Stimulated activated CD4-positive, alpha-beta T cell treated with anti-CD3 and anti-CD28 coated beads, Interleukin-4, amount 100 ng/mL, for 24 hours (primary cell): ENCODE results near the gene WBP2.
"Not testable (repeated sequence)": the region's sequence is repeated elsewhere in the genome, so short reads cannot be mapped to it uniquely, and the experiment has no call there.

Experiments
- DNase-seq: peaks from one replicate; pipeline ENCODE4 v3.0.0-alpha.2; 2020

The WBP2 gene

DNA sequence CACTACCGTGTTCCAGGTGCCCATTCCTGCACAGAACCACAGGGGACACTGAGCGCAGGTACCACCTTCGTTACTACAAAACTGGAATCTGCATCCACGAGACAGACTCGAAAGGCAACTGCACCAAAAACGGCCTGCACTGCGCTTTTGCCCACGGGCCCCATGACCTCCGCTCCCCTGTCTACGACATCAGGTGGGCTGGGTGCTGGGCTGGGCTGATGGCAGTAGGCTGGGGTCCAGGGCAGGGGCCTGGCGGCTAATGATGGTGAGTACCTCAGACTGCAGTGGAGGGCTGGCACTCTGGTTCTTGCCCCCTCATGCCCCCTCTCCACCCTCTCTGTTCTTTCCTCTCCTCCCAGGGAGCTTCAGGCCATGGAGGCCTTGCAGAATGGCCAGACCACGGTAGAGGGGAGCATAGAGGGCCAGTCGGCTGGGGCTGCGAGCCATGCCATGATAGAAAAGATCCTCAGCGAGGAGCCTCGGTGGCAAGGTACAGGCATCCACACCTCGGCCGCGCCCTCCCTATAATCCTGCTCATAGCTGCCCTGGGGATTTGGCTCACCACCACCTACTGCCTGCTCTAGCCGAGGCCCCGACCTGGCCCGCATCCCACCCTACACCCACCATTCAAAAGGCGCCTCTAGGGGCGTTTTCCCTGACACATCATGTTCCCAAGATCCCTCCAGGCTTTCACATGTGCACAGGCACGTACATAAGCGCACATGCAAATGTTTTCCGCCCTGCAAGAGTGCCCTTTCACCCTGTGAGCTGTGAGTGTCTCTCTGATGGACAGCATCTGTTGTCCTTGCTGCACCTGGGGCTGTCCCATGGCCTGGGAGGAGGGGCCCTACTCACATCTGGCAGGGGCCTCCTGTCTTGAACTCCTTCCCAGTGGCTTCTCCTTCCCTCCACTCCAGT lies 42.8 kb downstream of the WBP2 start:
- DNase-seq: no peak

- no peak for DNase-seq
Measured at GRCh38 chr17:75811174-75811573, 44.0 kb downstream of the WBP2 start.

GRCh38 chr17:75810756-75811155 lies 44.4 kb downstream of the WBP2 start:
- DNase-seq: not testable (repeated sequence)

DNA sequence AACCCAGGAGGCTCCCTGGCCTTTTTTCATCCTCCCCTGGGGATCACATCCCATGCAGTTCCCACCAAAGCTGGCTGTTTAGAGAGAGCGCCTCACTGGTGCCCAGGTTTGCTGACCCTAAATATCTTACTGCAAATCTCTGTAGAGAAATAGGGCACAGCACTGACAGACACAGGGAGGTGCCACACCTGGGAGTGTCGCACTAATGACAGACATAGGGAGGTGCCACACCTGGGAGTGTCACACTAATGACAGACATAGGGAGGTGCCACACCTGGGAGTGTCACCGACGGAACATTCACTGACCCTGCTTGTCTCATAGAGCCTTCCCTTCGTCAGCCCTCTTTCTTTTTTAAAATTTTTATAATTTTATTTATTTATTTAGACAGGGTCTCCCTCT lies 44.9 kb downstream of the WBP2 start:
- no peak for DNase-seq

GRCh38 chr17:75809631-75810111 lies 45.5 kb downstream of the WBP2 start:
- no peak for DNase-seq

DNA sequence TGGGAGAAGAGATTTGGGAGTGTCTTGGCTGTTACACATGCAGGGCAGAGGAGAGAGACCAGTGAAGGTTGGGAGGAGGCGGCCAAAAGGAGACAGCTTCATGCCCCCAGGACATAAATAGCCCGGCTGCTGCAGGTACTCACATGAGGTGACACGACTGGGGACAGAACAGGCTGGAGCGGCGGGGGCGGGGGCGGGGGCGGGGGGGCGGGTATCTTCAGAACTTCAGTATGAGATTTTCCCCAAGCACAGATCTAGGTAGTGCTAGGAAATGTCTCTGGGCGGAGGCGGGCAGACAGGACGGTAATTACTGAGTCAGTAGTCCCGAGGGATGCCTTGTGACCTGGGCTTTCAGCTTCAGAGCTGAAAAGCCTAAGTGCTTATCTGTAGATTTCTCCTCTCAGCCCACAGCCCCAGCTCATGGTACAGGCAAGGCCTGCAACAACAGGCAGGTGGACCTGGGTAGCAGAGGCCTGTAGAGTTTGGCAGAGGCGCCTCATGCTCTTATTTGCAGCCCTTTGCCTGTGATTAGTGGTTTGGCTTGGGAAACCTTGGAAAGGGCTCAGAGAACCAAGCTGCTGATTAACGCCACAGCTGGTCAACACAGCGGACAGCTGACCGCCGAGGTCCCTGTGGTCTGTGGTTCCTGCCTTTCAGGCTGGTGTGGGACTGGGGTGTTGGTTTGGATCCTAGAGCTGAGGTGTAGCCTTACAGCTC lies 46.1 kb downstream of the WBP2 start:
- no peak for DNase-seq

DNA sequence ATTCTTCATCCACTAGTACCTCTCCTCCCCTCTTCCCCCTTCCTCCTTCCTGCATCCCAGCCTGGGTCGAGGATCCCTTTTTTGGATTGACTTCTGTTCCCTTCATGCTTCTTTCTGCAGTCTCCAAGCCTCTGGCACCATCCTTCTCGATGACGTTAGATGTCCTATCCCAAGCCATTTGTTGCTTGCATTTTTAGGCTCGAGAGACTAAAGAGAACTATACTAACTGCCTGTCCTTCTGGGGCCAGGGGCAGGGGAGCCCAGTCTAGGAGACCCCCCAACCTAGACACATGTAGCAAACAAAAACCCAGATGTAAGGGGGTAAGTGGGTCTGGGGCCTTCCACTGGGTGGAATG lies 46.6 kb downstream of the WBP2 start:
- no peak for DNase-seq

DNA sequence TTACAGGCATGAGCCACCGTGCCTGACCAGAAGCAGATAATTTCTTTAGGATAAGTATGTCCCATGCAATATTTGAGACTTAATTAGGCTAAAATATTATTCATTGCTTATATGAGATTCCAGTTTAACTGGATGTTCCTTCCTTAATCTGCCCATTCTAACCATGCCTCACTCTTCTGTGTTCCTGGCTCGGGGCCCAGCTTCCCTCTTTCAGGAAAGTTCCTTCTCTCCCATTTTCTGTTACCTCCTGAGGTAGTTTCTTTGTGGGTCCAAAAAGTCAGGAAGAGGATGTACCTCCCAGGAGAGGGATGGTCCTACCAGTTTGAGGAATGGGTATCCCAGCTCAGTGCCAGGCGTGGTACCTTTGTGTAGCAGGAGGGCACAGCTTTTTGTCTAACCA lies 47.3 kb downstream of the WBP2 start:
- DNase-seq: no peak

GRCh38 chr17:75806822-75807500 lies 48.2 kb downstream of the WBP2 start:
- DNase-seq: no peak

- DNase-seq: no peak
Measured at GRCh38 chr17:75803883-75804282, 51.3 kb downstream of the WBP2 start.

DNA sequence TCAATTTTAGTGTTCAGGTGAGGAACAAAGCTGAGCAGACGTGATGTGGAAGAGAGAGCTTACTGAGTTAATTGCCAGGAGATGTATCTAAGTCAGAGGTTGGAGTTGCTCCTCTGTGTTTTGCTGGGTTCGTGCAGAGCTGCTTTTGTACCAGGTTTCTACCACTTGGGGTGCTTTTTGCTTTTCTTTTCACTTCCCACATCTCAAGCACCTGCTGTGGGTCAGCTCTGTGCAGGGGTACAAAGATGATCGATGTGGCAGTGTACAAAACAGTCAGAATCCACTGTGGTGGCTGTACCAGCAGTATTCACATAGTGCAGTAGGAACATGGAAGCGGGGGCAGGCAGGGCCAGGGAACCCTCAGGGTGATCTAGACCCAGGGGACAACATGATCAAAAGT lies 55.7 kb downstream of the WBP2 start:
- DNase-seq: no peak

GRCh38 chr17:75795820-75796607 lies 59.1 kb downstream of the WBP2 start:
- no peak for DNase-seq
